Fibroblast of lung (primary cell): Measurements from ENCODE around the gene RUNDC3A.

ENCODE experiments used
- EZH2 ChIP-seq: IDR thresholded peaks from 2 replicates; pipeline ENCODE4 v1.5.1; 2012; ENCODE audit warnings: low read length, control low read depth, mild to moderate bottlenecking; ENCODE audit errors: missing control alignments
- TF ChIP-seq, protein P1 (sequence below), 2 donors: IDR thresholded peaks in 1 of 2; conservative IDR thresholded peaks in 1 of 2; 1 replicate in 1 of 2; 2 replicates in 1 of 2; pipeline ENCODE4 v1.5.1; 2011 to 2012; ENCODE audit warnings: low read length in 2 of 2, control low read depth in 1 of 2, inconsistent platforms in 1 of 2, low read depth in 1 of 2, mild to moderate bottlenecking in 1 of 2

DNA sequence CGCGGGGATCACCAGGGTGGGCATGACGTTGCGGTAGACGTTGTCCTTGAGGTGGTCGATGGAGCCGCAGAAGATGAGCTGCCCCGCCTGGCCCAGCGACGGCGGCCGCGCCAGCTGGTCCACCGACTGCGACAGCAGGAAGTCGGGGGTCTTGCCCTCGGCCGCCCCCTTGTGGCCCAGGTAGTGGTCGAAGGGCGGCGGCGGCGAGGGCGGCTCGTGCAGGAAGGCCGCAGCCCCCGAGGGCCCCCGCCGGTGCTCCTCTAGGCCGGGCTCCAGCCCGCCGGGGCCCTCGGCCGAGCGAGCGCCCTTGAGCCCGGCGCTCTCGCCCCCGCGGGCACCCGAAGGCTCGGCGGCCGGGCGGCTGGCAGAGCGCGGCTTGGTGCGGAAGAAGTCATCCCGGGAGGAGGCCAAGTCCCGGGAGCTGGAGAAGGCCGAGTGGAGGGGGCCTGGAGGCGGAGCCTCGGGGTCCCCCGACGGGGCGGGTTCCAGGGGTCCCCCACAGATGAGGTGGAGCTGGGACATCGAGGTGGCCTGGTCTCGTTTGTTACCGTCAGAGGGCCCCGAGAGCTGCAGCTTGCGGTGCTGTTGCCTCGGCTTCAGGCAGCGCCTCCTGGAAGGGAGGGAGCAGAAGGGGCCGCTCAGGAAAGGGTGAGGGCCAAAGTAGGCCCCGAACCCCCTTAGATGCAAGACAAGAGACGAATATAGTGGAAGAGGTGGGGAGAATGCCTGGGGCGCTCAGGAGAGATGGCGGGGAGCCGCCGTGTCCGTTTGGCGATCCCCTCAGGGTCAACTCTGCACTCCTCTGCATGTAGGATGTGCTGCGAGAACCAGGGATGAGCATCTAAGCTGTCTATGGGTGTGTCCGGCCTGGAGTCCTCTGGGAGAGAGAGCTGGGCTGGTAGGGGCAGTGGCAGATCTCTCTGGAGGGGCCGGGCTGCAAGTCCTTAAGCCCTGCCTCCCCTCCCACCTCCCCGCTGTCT, 46.5 kb downstream of the RUNDC3A start:
- TF ChIP-seq, protein P1, sequence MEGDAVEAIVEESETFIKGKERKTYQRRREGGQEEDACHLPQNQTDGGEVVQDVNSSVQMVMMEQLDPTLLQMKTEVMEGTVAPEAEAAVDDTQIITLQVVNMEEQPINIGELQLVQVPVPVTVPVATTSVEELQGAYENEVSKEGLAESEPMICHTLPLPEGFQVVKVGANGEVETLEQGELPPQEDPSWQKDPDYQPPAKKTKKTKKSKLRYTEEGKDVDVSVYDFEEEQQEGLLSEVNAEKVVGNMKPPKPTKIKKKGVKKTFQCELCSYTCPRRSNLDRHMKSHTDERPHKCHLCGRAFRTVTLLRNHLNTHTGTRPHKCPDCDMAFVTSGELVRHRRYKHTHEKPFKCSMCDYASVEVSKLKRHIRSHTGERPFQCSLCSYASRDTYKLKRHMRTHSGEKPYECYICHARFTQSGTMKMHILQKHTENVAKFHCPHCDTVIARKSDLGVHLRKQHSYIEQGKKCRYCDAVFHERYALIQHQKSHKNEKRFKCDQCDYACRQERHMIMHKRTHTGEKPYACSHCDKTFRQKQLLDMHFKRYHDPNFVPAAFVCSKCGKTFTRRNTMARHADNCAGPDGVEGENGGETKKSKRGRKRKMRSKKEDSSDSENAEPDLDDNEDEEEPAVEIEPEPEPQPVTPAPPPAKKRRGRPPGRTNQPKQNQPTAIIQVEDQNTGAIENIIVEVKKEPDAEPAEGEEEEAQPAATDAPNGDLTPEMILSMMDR (conservative IDR thresholded peaks at IDR 0.05 in 1 of 2, IDR thresholded peaks at IDR 0.05 in 1 of 2; ENCODE audit: low read depth in 1 of 2, low read length in 2 of 2): no peak
- TF ChIP-seq EZH2: no peak
